Mononuclear cell (primary cell): Measurements from ENCODE around the gene MRGPRX1. TPM values are rescaled to one million over a fixed set of nuclear protein-coding genes. Genes with fewer than 3 reads are reported as not detected.
"Not testable (repeated sequence)": the region's sequence is repeated elsewhere in the genome, so short reads cannot be mapped to it uniquely, and the experiment has no call there.

Experiments used
- H3K27me3 ChIP-seq: 2 replicates; pipeline ENCODE4 v1.6.0; 2011; ENCODE audit warnings: low read length, control low read depth; ENCODE audit not compliant: insufficient read depth
- H3K4me1 ChIP-seq: 2 replicates; pipeline ENCODE4 v1.5.1; 2011; ENCODE audit warnings: mild to moderate bottlenecking, low read length, control low read depth; ENCODE audit not compliant: insufficient read depth
- H3K4me3 ChIP-seq: 2 replicates; pipeline ENCODE4 v1.5.1; 2011; ENCODE audit warnings: mild to moderate bottlenecking, low read length, moderate library complexity
- H3K9me3 ChIP-seq: 2 replicates; pipeline ENCODE4 v1.5.1; 2011; ENCODE audit warnings: low read depth, mild to moderate bottlenecking, control low read depth, low read length
- total RNA-seq: library from RNA; depleted of rRNA; stranded (reverse); fragments of >200 nt; gene quantifications from one replicate; pipeline ENCODE4 v1.2.3, GENCODE V29; 2012

The MRGPRX1 gene
- total RNA-seq, 1 donor: 0.21 TPM

DNA sequence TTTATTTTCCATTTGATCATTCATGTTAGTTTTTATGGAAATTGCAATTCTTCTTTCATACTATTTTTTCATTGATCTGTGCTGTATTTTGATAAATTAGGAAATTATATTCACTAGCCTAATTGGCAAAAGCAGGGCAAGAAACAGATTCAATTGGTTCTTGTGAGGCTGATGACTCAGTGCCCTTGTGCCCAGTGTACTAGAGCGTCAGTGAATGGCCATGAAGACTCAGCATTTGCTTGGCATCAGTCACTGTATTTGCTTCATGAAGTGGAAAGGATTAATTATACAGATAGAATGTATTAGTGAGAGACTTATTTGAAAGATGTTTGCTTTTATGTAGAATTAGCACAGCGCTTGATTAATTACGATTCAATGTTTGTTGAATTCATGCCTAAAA lies 31.8 kb downstream of the MRGPRX1 start:
- no peaks in the 10 kb centered on the region for H3K9me3 ChIP-seq
- no peak overlapping the region for H3K4me3 ChIP-seq
- no peaks in the 10 kb centered on the region for H3K27me3 ChIP-seq
- no peaks in the 10 kb centered on the region for H3K4me1 ChIP-seq

DNA sequence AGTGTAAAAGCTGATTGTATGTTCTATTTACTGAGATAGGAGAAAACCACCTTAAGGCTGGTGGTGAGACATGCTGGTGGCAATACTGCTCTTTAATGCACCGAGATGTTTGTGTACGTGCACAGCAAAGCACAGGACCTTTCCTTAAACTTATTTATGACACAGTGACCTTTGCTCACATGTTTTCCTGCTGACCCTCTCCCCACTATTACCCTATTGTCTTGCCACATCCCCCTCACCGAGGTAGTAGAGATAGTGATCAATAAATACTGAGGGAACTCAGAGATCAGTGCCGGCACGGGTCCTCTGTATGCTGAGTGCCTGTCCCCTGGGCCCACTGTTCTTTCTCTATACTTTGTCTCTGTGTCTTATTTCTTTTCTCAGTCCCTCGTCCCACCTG lies 38.6 kb downstream of the MRGPRX1 start:
- H3K4me3 ChIP-seq, H3K27me3 ChIP-seq, H3K4me1 ChIP-seq, H3K9me3 ChIP-seq: not testable (repeated sequence)

GRCh38 chr11:18900151-18900611 lies 39.0 kb downstream of the MRGPRX1 start:
- not testable (repeated sequence) for H3K27me3 ChIP-seq, H3K9me3 ChIP-seq, H3K4me3 ChIP-seq, H3K4me1 ChIP-seq

DNA sequence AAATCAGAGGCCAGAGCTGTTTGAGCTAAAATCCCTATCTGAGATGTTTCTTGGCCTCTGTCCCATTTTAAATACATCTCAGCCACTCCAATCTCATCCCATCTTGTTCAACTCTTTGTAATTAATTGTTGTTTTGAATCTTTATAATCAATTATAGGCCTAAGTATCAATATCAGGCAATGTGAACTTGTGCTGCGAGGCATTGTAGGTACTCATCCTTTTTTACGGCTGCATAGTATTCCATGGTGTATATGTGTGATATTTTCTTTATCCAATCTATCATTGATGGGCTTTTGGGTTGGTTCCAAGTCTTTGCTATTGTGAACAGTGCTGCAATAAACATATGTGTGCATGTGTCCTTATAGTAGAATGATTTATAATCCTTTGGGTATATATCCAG lies 47.5 kb downstream of the MRGPRX1 start:
- H3K4me3 ChIP-seq, H3K9me3 ChIP-seq, H3K4me1 ChIP-seq, H3K27me3 ChIP-seq: not testable (repeated sequence)

DNA sequence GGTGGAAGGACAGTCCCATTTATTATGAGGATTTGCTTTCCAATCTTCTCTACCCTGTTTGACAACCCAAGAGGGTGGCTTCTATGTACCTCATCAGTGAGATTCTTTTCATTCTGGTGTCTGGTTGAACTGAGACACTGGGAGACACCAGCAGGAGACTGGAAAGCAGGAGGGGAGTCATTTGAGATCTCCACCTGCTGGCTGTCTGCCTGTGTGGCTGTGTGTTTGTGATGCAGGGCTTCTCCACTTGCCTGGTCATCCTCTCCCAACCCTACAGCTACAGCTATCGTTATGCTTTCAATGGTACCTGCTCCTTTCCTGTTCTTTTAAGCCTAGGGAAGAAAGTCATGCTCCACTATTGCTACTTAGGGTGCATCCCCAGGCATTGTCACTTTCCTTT lies 48.6 kb downstream of the MRGPRX1 start:
- Histone ChIP-seq H3K4me3 (no peak overlapping the region), H3K4me1 (no peaks in the 10 kb centered on the region), H3K27me3 (no peaks in the 10 kb centered on the region), H3K9me3 (no peaks in the 10 kb centered on the region)

Other genes with a start within 250 kb of the MRGPRX1 start
- 4.2 TPM for gene TMEM86A, start 240.6 kb downstream of the MRGPRX1 start, total RNA-seq
- 0.10 TPM for gene IGSF22, start 213.2 kb downstream of the MRGPRX1 start, total RNA-seq
- not detected for gene PTPN5, start 147.6 kb downstream of the MRGPRX1 start, total RNA-seq
- gene MRGPRX2, start 121.3 kb upstream of the MRGPRX1 start, total RNA-seq: not detected
- 6.4 TPM for gene ZDHHC13, start 177.8 kb upstream of the MRGPRX1 start, total RNA-seq